Sigmoid colon (tissue), 7 donors: ENCODE results near the gene VSTM4. TPM values are rescaled to one million over a fixed set of nuclear protein-coding genes. Genes with fewer than 3 reads are reported as not detected.

Experiments
- DNase-seq: peaks from one replicate; pipeline ENCODE4 v3.0.0-alpha.2; 2019
- H3K27ac ChIP-seq, 4 donors: fragments of 200-600 bp; sonication (generic); one replicate each; pipeline ENCODE4 v1.5.1; 2016 to 2019; ENCODE audit warnings: mild to moderate bottlenecking in 1 of 4
- H3K27me3 ChIP-seq, 3 donors: fragments of 200-600 bp; sonication (generic); one replicate each; pipeline ENCODE4 v1.5.1; 2019; ENCODE audit warnings: mild to moderate bottlenecking in 1 of 3
- H3K36me3 ChIP-seq, 4 donors: fragments of 200-600 bp; sonication (generic); one replicate each; pipeline ENCODE4 v1.5.1; 2016 to 2019
- H3K4me1 ChIP-seq, 4 donors: fragments of 200-600 bp; sonication (generic); one replicate each; pipeline ENCODE4 v1.5.1; 2017 to 2019
- H3K4me3 ChIP-seq, 4 donors: fragments of 200-600 bp; sonication (generic); one replicate each; pipeline ENCODE4 v1.5.1; 2017 to 2019; ENCODE audit warnings: mild to moderate bottlenecking in 2 of 4, moderate library complexity in 1 of 4
- H3K9me3 ChIP-seq, 4 donors: fragments of 200-600 bp in 3 of 4; sonication (generic) in 3 of 4; one replicate each; pipeline versions ENCODE4 v1.5.1 to v1.6.1; 2013 to 2019
- EP300 ChIP-seq, 4 donors: sonication (generic); formaldehyde crosslinking; IDR thresholded peaks; one replicate each; pipeline ENCODE4 v1.6.1; 2017; ENCODE audit warnings: antibody characterized with exemption in 4 of 4
- POLR2A ChIP-seq, 2 donors: fragments of 450-650 bp; IDR thresholded peaks; one replicate each; pipeline ENCODE4 v1.6.1; 2016; ENCODE audit warnings: antibody characterized with exemption in 2 of 2, mild to moderate bottlenecking in 2 of 2, moderate library complexity in 2 of 2
- POLR2AphosphoS5 ChIP-seq, 4 donors: sonication (generic); formaldehyde crosslinking; IDR thresholded peaks; one replicate each; pipeline ENCODE4 v1.6.1; 2017; ENCODE audit warnings: antibody characterized with exemption in 4 of 4
- WGBS, 2 donors: extraction: QIAGEN DNeasy Blood & Tissue Kit; methylation state at CpG; one replicate each; pipeline ENCODE4 v1.1.7; 2013; 5-methylcytosine and 5-hydroxymethylcytosine counted together
- intact Hi-C: fragments of 100-400 bp; cut with DNase I; formaldehyde crosslinking; loops from one replicate; pipeline ENCODE4 v1.15.1; 2023
- polyA plus RNA-seq, 3 donors: library from polyadenylated mRNA; stranded (reverse); fragments of 200-250 nt; gene quantifications; one replicate each; pipeline ENCODE4 v1.2.3, GENCODE V29; 2013
- total RNA-seq, 4 donors: library from RNA; depleted of rRNA; stranded (reverse); fragments of >200 nt; gene quantifications; one replicate each; pipeline ENCODE4 v1.1.0, GENCODE V29; 2016
- TF ChIP-seq, protein P1 (sequence below), 4 experiments: fragments of 450-650 bp in 3 of 4; fragments of 200-600 bp in 1 of 4; IDR thresholded peaks; one replicate each; pipeline ENCODE4 v1.5.1; 2016 to 2019; ENCODE audit warnings: antibody characterized with exemption in 4 of 4, mild to moderate bottlenecking in 3 of 4, moderate library complexity in 2 of 4
- donor health status: healthy with polysubstance abuse.
- donor health status: Bipolar disorder and iron deficiency.
- donor health status: healthy.

Gene VSTM4
- total and polyA plus RNA-seq, 7 donors, result 0.23 to 13.3 (median 9.5) TPM

DNA sequence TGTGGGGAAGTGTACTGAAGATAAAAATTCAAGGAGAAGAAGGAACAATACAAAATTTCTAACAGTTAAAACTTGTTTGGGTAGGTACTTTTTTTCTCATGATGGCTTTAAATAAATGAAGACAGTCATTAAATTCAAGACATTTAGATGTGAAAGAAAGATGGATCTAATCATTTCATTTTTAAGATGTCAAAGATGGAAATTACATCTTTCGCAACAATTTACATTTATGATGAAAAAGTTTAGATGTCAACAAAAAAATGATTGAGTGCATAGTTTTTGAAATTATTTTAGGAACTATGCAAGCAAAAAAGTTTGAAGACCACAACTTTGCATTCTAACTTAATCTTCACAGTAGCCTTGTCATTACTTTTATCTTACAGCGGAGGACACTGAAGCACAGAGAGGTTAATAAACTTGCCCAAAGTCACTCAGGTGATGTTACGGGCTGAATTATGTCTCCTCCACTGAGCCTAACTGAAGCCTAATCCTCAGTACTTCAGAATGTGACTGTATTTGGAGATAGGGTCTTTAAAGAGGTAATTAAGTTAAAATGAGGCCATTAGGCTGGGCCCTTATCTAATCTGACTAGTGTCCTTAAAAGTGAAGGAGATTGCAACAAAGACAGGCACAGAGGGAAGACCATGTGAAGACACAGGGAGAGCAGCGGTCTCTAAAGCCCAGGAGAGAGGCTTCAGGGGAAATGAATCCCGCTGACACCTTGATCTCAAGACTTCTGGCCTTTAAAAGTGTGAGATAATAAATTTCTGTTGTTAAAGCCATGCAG, 48.2 kb downstream of the VSTM4 start:
- intact Hi-C loops, result no loop called here
- DNase-seq, result no peak

DNA sequence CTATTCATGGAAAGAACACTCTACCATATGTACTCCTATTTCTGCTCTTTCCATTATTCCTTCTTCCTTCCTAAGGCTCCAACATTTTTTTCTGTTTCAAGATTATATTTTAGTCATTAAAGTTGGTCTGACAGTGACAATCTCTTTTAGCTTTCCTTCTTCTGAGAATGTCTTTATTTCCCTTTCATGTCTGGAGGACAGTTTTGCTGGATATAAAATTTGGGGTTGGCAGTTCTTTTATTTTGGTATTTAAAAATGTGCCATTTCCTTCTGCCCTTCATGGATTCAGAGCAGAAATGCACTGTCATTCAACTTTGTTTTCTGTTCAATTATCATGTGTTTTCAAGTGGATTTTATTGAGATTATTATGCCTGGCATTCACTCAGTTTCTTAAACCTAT, 53.1 kb downstream of the VSTM4 start:
- Histone ChIP-seq H3K27ac (no peak overlapping the region), H3K9me3 (peaks cover 0 to 2% (median 0%) of the 10 kb centered on the region in 4 donors), H3K4me1 (no peaks in the 10 kb centered on the region), H3K27me3 (no peaks in the 10 kb centered on the region), H3K4me3 (no peak overlapping the region), H3K36me3 (peaks cover 0 to 8% (median 6%) of the 10 kb centered on the region in 4 donors)
- no peak for DNase-seq
- no peak for TF ChIP-seq POLR2A (IDR thresholded peaks at IDR 0.05)
- intact Hi-C loops, result no loop called here

More for the DNA sequence above, 48.2 kb downstream of the VSTM4 start:
- H3K4me1 ChIP-seq, result peaks cover 0 to 15% (median 13%) of the 10 kb centered on the region in 4 donors
- H3K27ac ChIP-seq, result no peak overlapping the region
- WGBS, 2 donors, result 74 to 89% methylated on average over 5 of the region's 5 CpGs
- peaks cover 2 to 8% (median 6%) of the 10 kb centered on the region in 4 donors for H3K36me3 ChIP-seq
- H3K9me3 ChIP-seq, result peaks cover 0 to 2% (median 0%) of the 10 kb centered on the region in 4 donors
- H3K4me3 ChIP-seq, result no peak overlapping the region
- TF ChIP-seq POLR2A (IDR thresholded peaks at IDR 0.05) (no peak), POLR2AphosphoS5 (IDR thresholded peaks at IDR 0.05) (no peak), EP300 (IDR thresholded peaks at IDR 0.05) (no peak)
- TF ChIP-seq, protein P1, sequence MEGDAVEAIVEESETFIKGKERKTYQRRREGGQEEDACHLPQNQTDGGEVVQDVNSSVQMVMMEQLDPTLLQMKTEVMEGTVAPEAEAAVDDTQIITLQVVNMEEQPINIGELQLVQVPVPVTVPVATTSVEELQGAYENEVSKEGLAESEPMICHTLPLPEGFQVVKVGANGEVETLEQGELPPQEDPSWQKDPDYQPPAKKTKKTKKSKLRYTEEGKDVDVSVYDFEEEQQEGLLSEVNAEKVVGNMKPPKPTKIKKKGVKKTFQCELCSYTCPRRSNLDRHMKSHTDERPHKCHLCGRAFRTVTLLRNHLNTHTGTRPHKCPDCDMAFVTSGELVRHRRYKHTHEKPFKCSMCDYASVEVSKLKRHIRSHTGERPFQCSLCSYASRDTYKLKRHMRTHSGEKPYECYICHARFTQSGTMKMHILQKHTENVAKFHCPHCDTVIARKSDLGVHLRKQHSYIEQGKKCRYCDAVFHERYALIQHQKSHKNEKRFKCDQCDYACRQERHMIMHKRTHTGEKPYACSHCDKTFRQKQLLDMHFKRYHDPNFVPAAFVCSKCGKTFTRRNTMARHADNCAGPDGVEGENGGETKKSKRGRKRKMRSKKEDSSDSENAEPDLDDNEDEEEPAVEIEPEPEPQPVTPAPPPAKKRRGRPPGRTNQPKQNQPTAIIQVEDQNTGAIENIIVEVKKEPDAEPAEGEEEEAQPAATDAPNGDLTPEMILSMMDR (IDR thresholded peaks at IDR 0.05), result no peak
- H3K27me3 ChIP-seq, result no peaks in the 10 kb centered on the region

DNA sequence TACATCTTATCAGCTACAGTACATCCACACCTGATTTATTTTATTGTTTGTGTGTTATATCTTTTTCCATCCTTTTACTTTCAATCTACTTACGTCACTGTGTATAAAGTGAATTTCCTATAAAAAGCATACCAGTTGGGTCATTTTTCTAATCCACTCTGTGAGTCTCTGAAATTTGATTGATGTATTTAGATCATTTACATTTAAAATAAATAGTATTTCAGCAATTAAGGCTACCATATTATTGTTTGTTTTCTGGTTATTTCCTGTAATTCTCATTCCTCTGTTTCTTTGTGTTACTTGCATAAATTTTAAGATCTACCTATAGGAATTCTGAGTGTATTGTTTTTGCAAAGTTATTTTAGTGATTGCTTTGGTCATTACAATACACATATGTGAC, 53.7 kb downstream of the VSTM4 start:
- no peak overlapping the region for H3K4me3 ChIP-seq
- WGBS, 2 donors, result 89 to 94% methylated on average over 1 of the region's 1 CpG
- no peaks in the 10 kb centered on the region for H3K27me3 ChIP-seq
- no peaks in the 10 kb centered on the region for H3K4me1 ChIP-seq
- peaks cover 0 to 2% (median 0%) of the 10 kb centered on the region in 4 donors for H3K9me3 ChIP-seq
- H3K36me3 ChIP-seq, result peaks cover 0 to 8% (median 6%) of the 10 kb centered on the region in 4 donors
- H3K27ac ChIP-seq, result no peak overlapping the region
- no peak for DNase-seq
- no peak for TF ChIP-seq POLR2AphosphoS5 (IDR thresholded peaks at IDR 0.05)
- intact Hi-C loops, result no loop called here

DNA sequence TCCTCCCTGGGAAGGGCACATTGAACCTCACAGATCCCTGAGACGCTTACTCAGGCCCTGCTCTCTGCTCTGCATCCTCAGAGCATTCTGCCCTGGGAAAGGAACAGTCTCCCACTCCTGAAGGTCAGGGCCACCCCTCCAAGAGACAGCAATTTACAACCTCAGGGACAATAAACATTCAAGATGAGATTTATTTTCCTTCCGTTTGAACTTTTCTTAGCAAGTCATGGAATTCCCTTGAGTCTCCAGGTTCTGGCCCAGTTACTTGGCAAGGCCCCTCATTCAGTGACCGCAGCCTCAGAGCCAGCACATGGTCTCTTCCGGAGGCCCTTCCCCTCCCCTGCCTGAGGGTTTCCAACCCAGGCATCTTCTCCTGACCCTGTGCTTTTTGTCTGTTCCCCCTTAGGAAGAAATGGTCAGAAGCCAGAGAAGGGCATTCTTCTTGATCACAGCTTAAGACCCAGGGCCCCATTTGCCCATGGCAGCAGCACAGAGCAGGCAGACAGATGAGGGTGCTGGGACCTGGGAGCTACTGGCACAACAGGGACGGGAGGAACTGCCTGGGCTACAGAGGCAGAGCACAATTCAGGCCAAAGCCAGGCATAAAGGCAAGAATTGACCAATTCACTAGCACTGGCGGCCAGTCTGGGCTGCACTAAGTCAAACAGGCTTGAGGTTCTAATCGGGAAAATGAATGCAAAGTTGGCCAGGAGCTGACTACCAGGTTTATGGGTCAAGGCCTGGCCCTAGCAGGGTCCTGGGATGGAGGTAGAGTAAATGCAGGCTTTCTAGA, 56.7 kb downstream of the VSTM4 start:
- TF ChIP-seq POLR2AphosphoS5 (IDR thresholded peaks at IDR 0.05) (no peak), POLR2A (IDR thresholded peaks at IDR 0.05) (no peak), EP300 (IDR thresholded peaks at IDR 0.05) (no peak)
- TF ChIP-seq, protein P1 (IDR thresholded peaks at IDR 0.05), result no peak
- H3K4me3 ChIP-seq, result no peak overlapping the region
- peaks cover 0 to 5% (median 4%) of the 10 kb centered on the region in 4 donors for H3K36me3 ChIP-seq
- H3K27ac ChIP-seq, result no peak overlapping the region
- peaks cover 0 to 2% (median 0%) of the 10 kb centered on the region in 4 donors for H3K9me3 ChIP-seq
- no peaks in the 10 kb centered on the region for H3K27me3 ChIP-seq
- intact Hi-C loops, result no loop called here
- DNase-seq, result no peak
- H3K4me1 ChIP-seq, result no peaks in the 10 kb centered on the region
- WGBS, 2 donors, result 51 to 65% methylated on average over 7 of the region's 7 CpGs

DNA sequence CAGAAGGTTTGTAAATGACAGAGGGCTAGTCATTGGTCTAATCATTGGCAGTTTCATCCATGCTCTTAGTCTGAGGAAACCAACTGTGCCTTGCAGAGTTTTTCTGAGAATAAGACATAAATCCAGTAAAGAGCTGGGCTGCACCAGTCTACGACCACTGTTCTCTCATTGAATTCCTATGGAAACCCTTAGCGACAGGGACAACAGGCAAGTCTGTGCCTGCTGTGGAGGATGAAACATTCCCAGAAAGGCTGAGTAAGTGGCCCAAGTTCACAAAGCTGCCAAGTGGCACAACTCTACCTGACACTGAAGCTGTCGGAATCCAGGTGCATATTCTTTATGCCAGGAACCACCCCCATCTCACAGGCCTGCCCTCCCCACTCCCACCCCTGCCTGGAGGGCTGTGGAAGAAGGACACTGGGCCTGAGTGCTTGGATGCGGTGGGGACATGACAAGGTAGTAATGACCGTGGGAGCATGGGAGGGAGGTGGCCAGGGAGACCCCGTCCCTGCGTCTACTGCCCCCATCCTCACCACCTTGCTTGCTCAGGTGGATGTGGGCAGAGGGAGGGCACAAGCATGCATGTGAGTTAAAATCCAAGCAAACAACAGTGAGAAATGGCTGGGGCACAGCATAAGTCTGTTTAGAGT, 58.0 kb downstream of the VSTM4 start:
- Histone ChIP-seq H3K27ac (no peak overlapping the region), H3K9me3 (no peaks in the 10 kb centered on the region), H3K4me1 (peaks cover 0 to 4% (median 0%) of the 10 kb centered on the region in 4 donors), H3K27me3 (no peaks in the 10 kb centered on the region), H3K36me3 (no peaks in the 10 kb centered on the region), H3K4me3 (no peak overlapping the region)
- 88 to 95% methylated on average over 7 of the region's 7 CpGs for WGBS, 2 donors
- no peak for DNase-seq
- intact Hi-C loops, result no loop called here
- TF ChIP-seq POLR2A (IDR thresholded peaks at IDR 0.05) (no peak), EP300 (IDR thresholded peaks at IDR 0.05) (no peak), POLR2AphosphoS5 (IDR thresholded peaks at IDR 0.05) (no peak)
- TF ChIP-seq, protein P1 (IDR thresholded peaks at IDR 0.05), result no peak
